ENCODE data around the gene HSPA1A.

The HSPA1A gene

GRCh38 chr6:31865205-31866118 lies 50.1 kb downstream of the HSPA1A start:
- DNase-seq (ENCODE audit: low spot score), result no peak
- POLR2A ChIA-PET (ENCODE audit: low non-redundant PET), result no interaction called here

More at GRCh38 chr6:31865205-31866118, 50.1 kb downstream of the HSPA1A start:
- CTCF ChIA-PET, result no interaction called here
- H3K27ac ChIP-seq, result 0 out of 2 replicates have a peak overlapping the region, but pooled peaks have one; percentile 85
- TF ChIP-seq CTCF (conservative IDR thresholded peaks at IDR 0.05; ENCODE audit: low read depth), result no peak
